GM12891 (cell line): Measurements from ENCODE around the gene HHAT.

ENCODE experiments used
- DNase-seq: peaks from one replicate; pipeline ENCODE4 v3.0.0; 2011; ENCODE audit warnings: low spot score; ENCODE audit not compliant: insufficient read length
- FAIRE-seq: peaks from 2 replicates; lab custom pipeline; 2011; peaks lifted over from hg19 to GRCh38; lab: Jason Lieb, UNC
- PAX5 ChIP-seq: IDR thresholded peaks from 2 replicates; pipeline ENCODE4 v1.6.1; 2011; ENCODE audit warnings: low read length, moderate library complexity, mild to moderate bottlenecking; ENCODE audit not compliant: insufficient read depth, severe bottlenecking
- POLR2A ChIP-seq: IDR thresholded peaks from 2 replicates; pipeline ENCODE4 v1.6.1; 2011; ENCODE audit warnings: low read depth, low read length, control low read depth
- POLR2AphosphoS5 ChIP-seq: IDR thresholded peaks from 2 replicates; pipeline ENCODE4 v1.6.1; 2011; ENCODE audit warnings: low read depth, low read length, control low read depth
- POU2F2 ChIP-seq: IDR thresholded peaks from 2 replicates; pipeline ENCODE4 v1.6.1; 2011; ENCODE audit warnings: low read depth, mild to moderate bottlenecking, control low read depth, low read length, moderate library complexity
- SPI1 ChIP-seq: IDR thresholded peaks from 2 replicates; pipeline ENCODE4 v1.6.1; 2011; ENCODE audit warnings: low read depth, low read length, control low read depth
- TAF1 ChIP-seq: IDR thresholded peaks from 2 replicates; pipeline ENCODE4 v1.6.1; 2011; ENCODE audit warnings: low read depth, low read length, control low read depth

HHAT gene

DNA sequence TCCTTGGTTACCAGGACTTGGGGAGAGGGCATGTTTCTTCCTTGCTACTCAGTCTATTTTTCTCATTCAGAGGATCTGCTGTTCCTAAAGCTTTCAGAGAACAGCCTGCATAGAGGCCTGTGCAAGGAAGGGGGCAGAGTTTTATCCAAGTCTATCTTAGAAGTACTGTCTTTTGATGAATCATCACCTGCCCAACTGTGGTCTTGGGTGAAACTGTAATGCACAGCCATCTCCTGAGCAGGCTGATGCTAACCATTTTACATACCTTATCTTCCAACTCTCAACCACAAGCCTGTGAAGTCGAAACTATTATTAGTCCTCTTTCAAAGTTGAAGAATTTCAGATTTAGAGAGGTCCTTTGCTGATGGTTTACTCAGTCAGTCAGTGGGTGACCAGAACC is 368.0 kb downstream of the HHAT start:
- FAIRE-seq (peak; percentile 95), DNase-seq (peak; percentile 34)
- TF ChIP-seq POU2F2: peak; percentile 35; the same call in 1 of the 2 replicates
- no peak for TF ChIP-seq POLR2A

GRCh38 chr1:210697185-210697584 is 368.5 kb downstream of the HHAT start:
- DNase-seq (no peak), FAIRE-seq (no peak)
- TF ChIP-seq TAF1: no peak
- TF ChIP-seq POU2F2: no peak
- no peak for TF ChIP-seq POLR2AphosphoS5
- TF ChIP-seq PAX5: no peak
- TF ChIP-seq SPI1: no peak
- TF ChIP-seq POLR2A: no peak

GRCh38 chr1:210698661-210699060 is 370.0 kb downstream of the HHAT start:
- DNase-seq (no peak), FAIRE-seq (no peak)

DNA sequence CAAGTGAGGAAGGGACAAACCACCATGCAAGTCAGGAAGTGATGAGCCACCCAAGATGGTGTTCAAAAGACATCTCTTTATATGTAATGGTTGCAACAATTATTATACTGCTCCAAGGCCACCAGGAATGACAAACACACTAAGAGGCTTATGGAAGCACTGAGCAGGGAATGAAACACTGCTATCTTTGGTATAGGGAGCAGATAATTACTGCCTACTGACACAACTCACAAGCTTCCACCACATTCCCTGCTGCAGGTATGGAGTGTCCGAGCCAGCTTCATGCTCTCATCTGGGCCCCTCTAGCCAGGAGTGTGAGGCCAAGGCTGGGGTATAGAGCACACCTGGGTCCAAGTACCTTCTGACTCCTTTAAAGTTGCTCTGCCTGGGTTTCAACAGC is 371.4 kb downstream of the HHAT start:
- FAIRE-seq (no peak), DNase-seq (no peak)
- TF ChIP-seq TAF1: no peak
- no peak for TF ChIP-seq SPI1
- TF ChIP-seq PAX5: no peak
- TF ChIP-seq POU2F2: no peak
- no peak for TF ChIP-seq POLR2A
- no peak for TF ChIP-seq POLR2AphosphoS5

More at GRCh38 chr1:210698661-210699060, 370.0 kb downstream of the HHAT start:
- TF ChIP-seq TAF1 (no peak), POLR2A (no peak)

DNA sequence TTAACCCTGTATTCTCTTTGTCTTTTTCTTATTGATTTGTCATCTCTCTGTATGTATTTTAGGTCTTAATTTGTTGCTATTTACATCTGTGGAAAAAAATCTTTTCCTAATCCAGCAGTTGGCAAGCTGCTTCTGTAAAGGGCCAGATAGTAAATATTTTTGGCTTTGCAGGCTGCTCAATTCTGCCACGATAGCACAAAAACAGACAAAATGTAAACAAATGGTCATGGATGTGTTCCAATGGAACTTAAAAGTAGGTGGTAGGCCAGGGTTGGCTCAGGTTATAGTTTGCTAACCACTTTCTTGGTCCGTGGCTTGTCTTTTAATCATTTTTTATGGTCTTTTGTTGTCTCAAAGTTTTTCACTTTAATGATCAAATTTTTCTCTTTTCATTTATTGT is 371.8 kb downstream of the HHAT start:
- FAIRE-seq (no peak), DNase-seq (no peak)

GRCh38 chr1:210702506-210702905 is 373.8 kb downstream of the HHAT start:
- TF ChIP-seq POU2F2 (no peak), POLR2A (no peak), POLR2AphosphoS5 (no peak), PAX5 (no peak), SPI1 (no peak), TAF1 (no peak)
- FAIRE-seq: no peak

More for the DNA sequence above, 371.8 kb downstream of the HHAT start:
- TF ChIP-seq SPI1 (no peak), POU2F2 (no peak), POLR2AphosphoS5 (no peak), TAF1 (no peak)

DNA sequence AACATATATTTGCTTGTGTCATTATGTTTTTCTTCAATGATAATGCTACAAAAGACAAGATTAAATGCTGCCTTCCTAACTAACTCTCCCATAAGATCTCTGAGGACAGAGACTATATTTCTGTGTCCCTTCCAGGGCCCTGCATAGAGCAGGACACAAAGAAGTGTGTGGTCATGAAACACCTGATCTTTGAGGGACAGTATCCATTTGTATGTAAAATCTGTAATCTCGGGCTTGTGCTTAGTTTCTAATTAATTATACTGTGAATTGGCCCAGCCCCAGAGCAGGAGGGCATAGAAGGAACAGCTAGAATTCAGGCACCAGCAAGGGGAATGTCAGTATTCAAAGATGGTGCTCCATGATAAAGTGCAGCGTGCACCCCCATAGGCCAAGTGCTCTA is 374.9 kb downstream of the HHAT start:
- FAIRE-seq: no peak
- TF ChIP-seq POU2F2 (no peak), TAF1 (no peak), PAX5 (no peak), POLR2A (no peak)
- no peak for DNase-seq

More at GRCh38 chr1:210702506-210702905, 373.8 kb downstream of the HHAT start:
- no peak for DNase-seq

GRCh38 chr1:210705086-210705485 is 376.4 kb downstream of the HHAT start:
- no peak for DNase-seq
- FAIRE-seq: no peak
- TF ChIP-seq SPI1: no peak
- TF ChIP-seq PAX5: no peak
- TF ChIP-seq POLR2AphosphoS5: no peak
- no peak for TF ChIP-seq POU2F2
- TF ChIP-seq TAF1: no peak
- no peak for TF ChIP-seq POLR2A

GRCh38 chr1:210706246-210706645 is 377.5 kb downstream of the HHAT start:
- DNase-seq (no peak), FAIRE-seq (no peak)
- no peak for TF ChIP-seq POLR2AphosphoS5
- no peak for TF ChIP-seq TAF1
- no peak for TF ChIP-seq POLR2A
- no peak for TF ChIP-seq SPI1
- TF ChIP-seq POU2F2: no peak
- TF ChIP-seq PAX5: no peak

GRCh38 chr1:210707300-210708240 is 378.9 kb downstream of the HHAT start:
- no peak for TF ChIP-seq TAF1
- TF ChIP-seq POLR2A: no peak
- TF ChIP-seq PAX5: no peak
- TF ChIP-seq POU2F2: no peak
- TF ChIP-seq SPI1: no peak
- TF ChIP-seq POLR2AphosphoS5: no peak
- FAIRE-seq (no peak), DNase-seq (no peak)
